Body of pancreas (tissue), 4 donors: ENCODE results near the gene EFNA5. TPM values are rescaled to one million over a fixed set of nuclear protein-coding genes. Genes with fewer than 3 reads are reported as not detected.

Source experiments
- ATAC-seq: fragments of 150-250 bp; one replicate; pipeline ENCODE4 v1.9.1; 2016
- DNase-seq, 4 donors: peaks; one replicate each; pipeline ENCODE4 v3.0.0-alpha.2; 2019
- H3K27ac ChIP-seq, 4 donors: fragments of 200-600 bp; sonication (generic); 1 replicate in 3 of 4; 2 replicates in 1 of 4; pipeline versions ENCODE4 v1.5.1 to v1.6.1; 2016 to 2019; ENCODE audit warnings: mild to moderate bottlenecking in 1 of 4, mixed read lengths in 1 of 4, moderate library complexity in 1 of 4
- H3K27me3 ChIP-seq, 2 donors: fragments of 200-600 bp; sonication (generic); one replicate each; pipeline ENCODE4 v1.6.0; 2016; ENCODE audit warnings: mild to moderate bottlenecking in 1 of 2
- H3K36me3 ChIP-seq, 2 donors: fragments of 200-600 bp; sonication (generic); replicated peaks in 1 of 2; 2 replicates each; pipeline ENCODE4 v1.5.1; 2016; ENCODE audit warnings: low read depth in 2 of 2; ENCODE audit not compliant: insufficient read depth in 1 of 2
- H3K4me1 ChIP-seq: fragments of 200-600 bp; sonication (generic); one replicate; pipeline ENCODE4 v1.6.0; 2016
- H3K4me3 ChIP-seq, 2 donors: fragments of 200-600 bp; sonication (generic); 1 replicate in 1 of 2; 2 replicates in 1 of 2; pipeline ENCODE4 v1.5.1; 2016 to 2019
- H3K9me3 ChIP-seq, 3 donors: fragments of 200-600 bp; sonication (generic); 1 replicate in 2 of 3; 2 replicates in 1 of 3; pipeline ENCODE4 v1.5.1; 2016
- CTCF ChIP-seq, 7 experiments: fragments of 450-650 bp in 4 of 7; fragments of 200-600 bp in 3 of 7; sonication (generic) in 3 of 7; IDR thresholded peaks; one replicate each; pipeline ENCODE4 v1.5.1; 2016 to 2019; ENCODE audit warnings: antibody characterized with exemption in 7 of 7
- POLR2A ChIP-seq, 3 donors: fragments of 450-650 bp; IDR thresholded peaks; one replicate each; pipeline ENCODE4 v1.6.1; 2016; ENCODE audit warnings: antibody characterized with exemption in 3 of 3, mild to moderate bottlenecking in 2 of 3
- WGBS, 2 donors: methylation state at CpG; one replicate each; pipeline ENCODE4 v1.1.5; 2017; 5-methylcytosine and 5-hydroxymethylcytosine counted together
- intact Hi-C: fragments of 100-400 bp; cut with DNase I; formaldehyde crosslinking; loops from one replicate; pipeline ENCODE4 v1.15.1; 2023
- total RNA-seq, 2 donors: library from RNA; depleted of rRNA; stranded (reverse); fragments of >200 nt; gene quantifications; one replicate each; pipeline ENCODE4 v1.1.0, GENCODE V29; 2016

Gene EFNA5
- total RNA-seq, 2 donors from 2014 or later = 1.3 to 3.4 TPM

DNA sequence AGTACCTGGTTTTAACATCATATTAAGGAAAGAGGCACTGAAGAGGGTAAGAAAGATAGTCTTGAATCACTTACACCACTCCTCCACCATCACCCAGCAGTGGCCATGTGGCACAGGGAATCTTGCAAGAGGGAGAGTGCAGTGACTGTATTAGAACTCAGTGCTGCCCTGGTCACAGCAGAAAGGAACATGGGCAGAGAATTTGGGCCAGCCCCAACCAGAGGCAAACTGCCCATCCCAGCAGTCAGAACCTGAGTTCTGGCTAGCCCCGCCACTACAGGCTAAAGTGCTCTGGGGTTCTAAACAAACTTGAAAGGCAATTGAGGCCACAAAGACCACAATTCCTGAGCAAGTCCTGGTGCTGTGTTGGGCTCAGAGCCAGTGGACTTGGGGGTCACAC is 16.7 kb upstream of the EFNA5 start:
- WGBS, 2 donors = 92 to 100% methylated on average over 1 of the region's 1 CpG
- H3K27ac ChIP-seq = no peak overlapping the region
- no peaks in the 10 kb centered on the region for H3K9me3 ChIP-seq
- intact Hi-C loops = no loop called here
- no peak overlapping the region for H3K4me3 ChIP-seq
- DNase-seq = no peak
- peaks cover 0 to 4% of the 10 kb centered on the region in 2 donors for H3K27me3 ChIP-seq
- no peaks in the 10 kb centered on the region for H3K4me1 ChIP-seq
- no peaks in the 10 kb centered on the region for H3K36me3 ChIP-seq
- ATAC-seq = no peak
- TF ChIP-seq CTCF (IDR thresholded peaks at IDR 0.05) = no peak
- TF ChIP-seq POLR2A (IDR thresholded peaks at IDR 0.05) = no peak

GRCh38 chr5:107682533-107682932 is 11.8 kb upstream of the EFNA5 start:
- WGBS, 2 donors = 37 to 39% methylated on average over 3 of the region's 3 CpGs
- Histone ChIP-seq H3K27me3 (peaks cover 0 to 4% of the 10 kb centered on the region in 2 donors), H3K9me3 (no peaks in the 10 kb centered on the region), H3K27ac (no peak overlapping the region), H3K36me3 (no peaks in the 10 kb centered on the region), H3K4me1 (no peaks in the 10 kb centered on the region), H3K4me3 (no peak overlapping the region)
- TF ChIP-seq POLR2A (IDR thresholded peaks at IDR 0.05) (no peak), CTCF (IDR thresholded peaks at IDR 0.05) (no peak)
- DNase-seq (no peak), ATAC-seq (no peak)
- intact Hi-C loops = no loop called here

DNA sequence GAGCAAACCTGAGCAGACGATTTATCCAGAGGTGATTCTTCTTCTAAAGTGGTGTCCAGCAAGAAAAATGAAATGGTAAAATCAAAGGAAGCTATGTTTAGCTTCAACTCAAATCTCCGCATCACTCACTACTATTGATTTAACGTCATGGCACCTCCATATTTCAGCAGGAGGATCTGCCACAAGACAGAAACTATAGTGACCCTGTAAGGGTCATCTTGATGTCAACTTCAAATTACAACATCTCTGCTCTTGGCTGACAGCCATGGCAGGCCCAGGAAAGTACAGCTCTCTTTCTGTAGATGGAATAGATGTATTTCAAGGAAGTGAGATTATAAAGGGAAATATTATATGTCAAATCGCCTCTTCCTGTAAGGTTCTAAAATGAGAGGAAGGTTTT is 10.1 kb upstream of the EFNA5 start:
- H3K36me3 ChIP-seq = no peaks in the 10 kb centered on the region
- ATAC-seq (no peak), DNase-seq (no peak)
- peaks cover 0 to 4% of the 10 kb centered on the region in 2 donors for H3K27me3 ChIP-seq
- no peak overlapping the region for H3K4me3 ChIP-seq
- no peaks in the 10 kb centered on the region for H3K4me1 ChIP-seq
- no peaks in the 10 kb centered on the region for H3K9me3 ChIP-seq
- 61 to 71% methylated on average over 4 of the region's 4 CpGs for WGBS, 2 donors
- TF ChIP-seq POLR2A (IDR thresholded peaks at IDR 0.05) = no peak
- no peak for TF ChIP-seq CTCF (IDR thresholded peaks at IDR 0.05)
- H3K27ac ChIP-seq = no peak overlapping the region
- intact Hi-C loops = no loop called here

GRCh38 chr5:107680099-107680498 is 9.4 kb upstream of the EFNA5 start:
- intact Hi-C loops = no loop called here

More at GRCh38 chr5:107680099-107680498, 9.4 kb upstream of the EFNA5 start:
- TF ChIP-seq CTCF (IDR thresholded peaks at IDR 0.05) (no peak), POLR2A (IDR thresholded peaks at IDR 0.05) (no peak)
- H3K27ac ChIP-seq = no peak overlapping the region
- no peaks in the 10 kb centered on the region for H3K9me3 ChIP-seq
- H3K36me3 ChIP-seq = no peaks in the 10 kb centered on the region
- no peak overlapping the region for H3K4me3 ChIP-seq
- no peak for DNase-seq
- H3K4me1 ChIP-seq = no peaks in the 10 kb centered on the region
- ATAC-seq = no peak
- H3K27me3 ChIP-seq = peaks cover 0 to 4% of the 10 kb centered on the region in 2 donors
